GM18498 (cell line): ENCODE measurements around the gene BMP3.

Experiments used
- ATAC-seq: cut with Tn5 transposase; IDR thresholded peaks from one replicate; pipeline ENCODE4 v1.9.1; 2021; ENCODE audit warnings: mild to moderate bottlenecking, moderate library complexity; ENCODE audit not compliant: unreplicated experiment

The BMP3 gene

DNA sequence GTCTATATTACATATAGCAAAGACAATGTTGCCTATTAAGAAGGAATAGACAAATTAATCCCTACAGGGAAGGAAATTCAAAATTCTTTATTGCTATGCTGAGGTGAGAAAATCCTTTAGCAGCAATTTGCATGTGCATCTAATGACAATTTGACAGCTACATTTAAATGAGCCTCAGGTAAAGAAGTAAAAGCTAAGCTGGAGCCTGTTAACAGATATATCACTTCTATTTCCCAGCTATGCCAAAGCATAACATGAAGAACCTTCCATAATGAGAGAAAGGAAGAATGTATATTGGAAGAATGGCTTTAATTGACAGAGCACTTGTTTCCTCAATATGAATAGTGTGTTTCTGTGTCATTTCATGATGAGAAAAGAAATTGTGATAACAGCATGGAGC is 71.6 kb downstream of the BMP3 start:
- no peak for ATAC-seq

GRCh38 chr4:81106150-81106549 is 75.6 kb downstream of the BMP3 start:
- no peak for ATAC-seq
